WTC11 (cell line): ENCODE measurements around the gene GAS6. TPM values are rescaled to one million over a fixed set of nuclear protein-coding genes. Genes with fewer than 3 reads are reported as not detected.

ENCODE experiments used
- ATAC-seq: fragments of 200-7000 bp; cut with Tn5 transposase; 2 replicates; pipeline ENCODE4 v1.10.0; 2021; ENCODE audit warnings: mild to moderate bottlenecking, moderate library complexity
- CTCF ChIA-PET: fragments of 300-600 bp; sonication (Branson Sonifier 250); formaldehyde crosslinking; loops from one replicate; lab custom pipeline; 2021; ENCODE audit warnings: antibody characterized with exemption; lab: Charles Lee
- POLR2A ChIA-PET: fragments of 350-600 bp; sonication (Branson Sonifier 250); formaldehyde crosslinking; loops from one replicate; lab custom pipeline; 2021; ENCODE audit warnings: antibody characterized with exemption; lab: Charles Lee
- DNase-seq: peaks from one replicate; pipeline ENCODE4 v3.0.0; 2021; ENCODE audit warnings: low spot score
- H3K27ac Mint-ChIP-seq: 2 replicates; pipeline ENCODE4 v1.8.0; 2021; ENCODE audit warnings: mixed read lengths
- H3K27me3 Mint-ChIP-seq: 2 replicates; pipeline ENCODE4 v1.8.0; 2021; ENCODE audit warnings: low read depth, mild to moderate bottlenecking, moderate library complexity, mixed read lengths
- H3K36me3 Mint-ChIP-seq: 2 replicates; pipeline ENCODE4 v1.8.0; 2021; ENCODE audit warnings: mixed read lengths
- H3K4me1 Mint-ChIP-seq: 2 replicates; pipeline ENCODE4 v1.8.0; 2022; ENCODE audit warnings: mixed read lengths
- H3K4me3 Mint-ChIP-seq: 2 replicates; pipeline ENCODE4 v1.8.0; 2021; ENCODE audit warnings: mild to moderate bottlenecking, moderate library complexity, mixed read lengths
- H3K9me3 Mint-ChIP-seq: 2 replicates; pipeline ENCODE4 v1.8.0; 2021; ENCODE audit warnings: mixed read lengths
- ARID4B ChIP-seq: sonication (generic); formaldehyde crosslinking; IDR thresholded peaks from 2 replicates; pipeline ENCODE4 v1.8.0; 2023; ENCODE audit warnings: missing genetic modification reagents, mild to moderate bottlenecking, borderline replicate concordance
- CBFB ChIP-seq: sonication (generic); formaldehyde crosslinking; IDR thresholded peaks from 2 replicates; pipeline ENCODE4 v1.8.1; 2022; ENCODE audit warnings: mild to moderate bottlenecking, low read depth, missing genetic modification reagents
- CDX4 ChIP-seq: fragments of 250-450 bp; sonication (Bioruptor Pico); IDR thresholded peaks from 2 replicates; pipeline ENCODE4 v1.9.0; 2021; ENCODE audit warnings: moderate library complexity, mild to moderate bottlenecking, inconsistent platforms, borderline replicate concordance
- E2F4 ChIP-seq: sonication (generic); formaldehyde crosslinking; IDR thresholded peaks from 2 replicates; pipeline ENCODE4 v1.8.1; 2022; ENCODE audit warnings: low read depth, mild to moderate bottlenecking, moderate library complexity, missing genetic modification reagents, borderline replicate concordance
- ESRRA ChIP-seq: sonication (generic); formaldehyde crosslinking; IDR thresholded peaks from 2 replicates; pipeline ENCODE4 v1.8.1; 2022; ENCODE audit warnings: mild to moderate bottlenecking, missing genetic modification reagents, borderline replicate concordance
- ETV6 ChIP-seq: sonication (generic); formaldehyde crosslinking; IDR thresholded peaks from 2 replicates; pipeline ENCODE4 v1.8.1; 2022; ENCODE audit warnings: mild to moderate bottlenecking, missing genetic modification reagents
- FOXP1 ChIP-seq: sonication (generic); formaldehyde crosslinking; IDR thresholded peaks from 2 replicates; pipeline ENCODE4 v1.8.0; 2022; ENCODE audit warnings: missing genetic modification reagents, mild to moderate bottlenecking, moderate library complexity, borderline replicate concordance
- IRF2 ChIP-seq: sonication (generic); formaldehyde crosslinking; IDR thresholded peaks from 2 replicates; pipeline ENCODE4 v1.8.0; 2022; ENCODE audit warnings: low read depth, missing genetic modification reagents, borderline replicate concordance
- NFATC4 ChIP-seq: fragments of 250-450 bp; sonication (Bioruptor Pico); IDR thresholded peaks from 2 replicates; pipeline ENCODE4 v1.9.0; 2021; ENCODE audit warnings: mild to moderate bottlenecking
- NFYB ChIP-seq: sonication (generic); formaldehyde crosslinking; conservative IDR thresholded peaks from 2 replicates; pipeline ENCODE4 v1.8.0; 2022; ENCODE audit warnings: low read depth, missing genetic modification reagents
- NR2C2 ChIP-seq: sonication (generic); formaldehyde crosslinking; IDR thresholded peaks from 2 replicates; pipeline ENCODE4 v1.8.0; 2022; ENCODE audit warnings: mild to moderate bottlenecking, missing genetic modification reagents
- NR3C1 ChIP-seq: sonication (generic); formaldehyde crosslinking; conservative IDR thresholded peaks from 2 replicates; pipeline ENCODE4 v1.8.1; 2023; ENCODE audit warnings: low read depth, mild to moderate bottlenecking, missing genetic modification reagents
- OVOL2 ChIP-seq: fragments of 250-450 bp; sonication (Bioruptor Pico); IDR thresholded peaks from 2 replicates; pipeline ENCODE4 v1.9.0; 2021; ENCODE audit warnings: mild to moderate bottlenecking, borderline replicate concordance
- SP1 ChIP-seq: sonication (generic); formaldehyde crosslinking; conservative IDR thresholded peaks from 2 replicates; pipeline ENCODE4 v1.8.1; 2022; ENCODE audit warnings: missing genetic modification reagents
- ZNF138 ChIP-seq: sonication (generic); formaldehyde crosslinking; conservative IDR thresholded peaks from 2 replicates; pipeline ENCODE4 v1.8.1; 2022; ENCODE audit warnings: mild to moderate bottlenecking, moderate library complexity, missing genetic modification reagents
- ZNF219 ChIP-seq: sonication (generic); formaldehyde crosslinking; IDR thresholded peaks from 2 replicates; pipeline ENCODE4 v1.8.0; 2023; ENCODE audit warnings: missing genetic modification reagents, mild to moderate bottlenecking, borderline replicate concordance
- ZNF425 ChIP-seq: fragments of 250-450 bp; sonication (Bioruptor Pico); conservative IDR thresholded peaks from 2 replicates; pipeline ENCODE4 v1.9.0; 2021; ENCODE audit warnings: mild to moderate bottlenecking
- total RNA-seq: library from RNA; stranded (reverse); gene quantifications from 3 replicates; pipeline ENCODE4 v1.2.3, GENCODE V29; 2021

The GAS6 gene
- total RNA-seq, 1 experiment from 2014 or later: 29.4 TPM

- no peak for ATAC-seq
These were observed 33.3 kb upstream of the GAS6 start for GRCh38 chr13:113897161-113897560.

More at GRCh38 chr13:113897161-113897560, 33.3 kb upstream of the GAS6 start:
- ChIA-PET POLR2A (no interaction called here), CTCF (no interaction called here)
- H3K27me3 Mint-ChIP-seq: peaks cover 8% of the 10 kb centered on the region; the same call in 1 of the 2 replicates
- DNase-seq: no peak
- H3K36me3 Mint-ChIP-seq: peaks cover 10% of the 10 kb centered on the region
- H3K27ac Mint-ChIP-seq: no peak overlapping the region
- H3K4me3 Mint-ChIP-seq: no peak overlapping the region
- TF ChIP-seq NR3C1 (CRISPR knock-in tag) (no peak), OVOL2 (CRISPR knock-in tag) (no peak), CBFB (no peak), NFATC4 (CRISPR knock-in tag) (no peak), ESRRA (CRISPR knock-in tag) (no peak), ZNF138 (CRISPR knock-in tag) (no peak), NFYB (CRISPR knock-in tag) (no peak), ZNF425 (CRISPR knock-in tag) (no peak), CDX4 (CRISPR knock-in tag) (no peak), ETV6 (CRISPR knock-in tag) (no peak), NR2C2 (CRISPR knock-in tag) (no peak), ZNF219 (CRISPR knock-in tag) (no peak), E2F4 (CRISPR knock-in tag) (no peak), FOXP1 (CRISPR knock-in tag) (no peak), SP1 (CRISPR knock-in tag) (no peak), IRF2 (CRISPR knock-in tag) (no peak), ARID4B (CRISPR knock-in tag) (no peak)
- H3K9me3 Mint-ChIP-seq: peaks cover 45% of the 10 kb centered on the region
- H3K4me1 Mint-ChIP-seq: no peaks in the 10 kb centered on the region
